Urinary bladder (tissue), 4 donors: ENCODE measurements around the gene PROM1. TPM values are rescaled to one million over a fixed set of nuclear protein-coding genes. Genes with fewer than 3 reads are reported as not detected.

Experiments used
- DNase-seq: peaks from one replicate; pipeline ENCODE4 v3.0.0-alpha.2; 2015; ENCODE audit errors: extremely low spot score
- H3K27ac ChIP-seq: one replicate; pipeline ENCODE4 v1.5.1; 2013; ENCODE audit warnings: low read depth, mild to moderate bottlenecking, moderate library complexity
- H3K36me3 ChIP-seq: one replicate; pipeline ENCODE4 v1.6.1; 2013; ENCODE audit warnings: mild to moderate bottlenecking, moderate library complexity; ENCODE audit not compliant: insufficient read depth
- H3K4me1 ChIP-seq: one replicate; pipeline ENCODE4 v1.6.1; 2013; ENCODE audit warnings: mild to moderate bottlenecking, moderate library complexity; ENCODE audit not compliant: insufficient read depth
- H3K4me3 ChIP-seq: one replicate; pipeline ENCODE4 v1.5.1; 2013; ENCODE audit warnings: low read depth, low read length
- WGBS: extraction: QIAGEN DNeasy Blood & Tissue Kit; methylation state at CpG from one replicate; pipeline ENCODE4 v1.1.7; 2013; 5-methylcytosine and 5-hydroxymethylcytosine counted together
- polyA plus RNA-seq: library from polyadenylated mRNA; stranded (reverse); fragments of 200-250 nt; gene quantifications from one replicate; pipeline ENCODE4 v1.2.3, GENCODE V29; 2013
- total RNA-seq: library from RNA; depleted of rRNA; stranded (reverse); fragments of >200 nt; gene quantifications from one replicate; pipeline ENCODE4 v1.2.3, GENCODE V29; 2014
- donor health status: healthy with polysubstance abuse.
- donor health status: healthy.

The PROM1 gene
- total and polyA plus RNA-seq, 2 donors = 13.5 to 30.5 TPM

DNA sequence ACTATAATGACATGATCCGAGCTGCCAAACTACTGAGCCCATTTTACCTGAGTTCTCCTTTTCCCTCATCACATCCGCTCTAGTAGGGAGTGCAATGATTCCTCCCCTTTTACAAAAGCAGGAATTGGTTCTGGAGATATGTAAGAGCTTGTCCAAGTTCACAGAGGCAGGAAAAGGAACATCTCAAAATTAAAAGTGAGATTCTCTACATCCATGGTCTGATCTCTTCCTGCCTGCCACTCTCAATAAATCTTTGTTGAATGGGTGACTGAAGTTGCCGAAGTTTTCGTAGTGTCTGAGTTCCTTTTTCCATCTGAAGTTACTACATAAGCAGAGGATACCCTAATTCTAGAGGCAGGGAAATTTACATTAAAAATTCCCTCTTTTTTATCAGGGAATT is 145.2 kb downstream of the PROM1 start, which contains the start of gene FGFBP1:
Gene FGFBP1, minus strand, starts transcription at position 101 of the 400 bp plus-strand sequence. CDS start 2,108 bp downstream, outside the sequence.
- no peak within 1 kb of the TSS for H3K27ac ChIP-seq
- 57% methylated on average over 4 of the region's 4 CpGs for WGBS
- H3K4me3 ChIP-seq = no peak within 1 kb of the TSS
- no peaks in the 10 kb centered on the region for H3K36me3 ChIP-seq
- H3K4me1 ChIP-seq = no peaks in the 10 kb centered on the region
- no peak for DNase-seq

DNA sequence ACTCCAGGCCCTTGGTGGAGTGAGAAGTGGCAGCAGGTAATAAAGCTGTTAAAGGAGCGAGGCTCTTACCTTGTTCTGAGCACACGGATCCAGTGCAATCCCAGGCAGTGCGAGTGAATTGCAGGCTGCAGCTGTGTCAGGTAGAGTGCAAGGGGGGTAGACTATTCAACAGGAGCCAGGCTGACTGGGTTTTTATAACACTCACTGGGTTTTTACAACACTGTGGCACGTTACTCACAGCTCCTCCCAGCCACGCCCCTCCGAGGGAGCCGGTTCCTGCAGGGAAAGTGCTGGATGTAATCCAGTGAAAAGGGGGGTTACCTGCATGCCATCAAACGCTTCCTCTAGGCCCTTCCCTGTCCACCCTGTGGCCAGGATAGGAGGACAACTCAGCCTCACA is 145.6 kb downstream of the PROM1 start:
- 20% methylated on average over 8 of the region's 8 CpGs for WGBS
- Histone ChIP-seq H3K27ac (no peak overlapping the region), H3K4me1 (no peaks in the 10 kb centered on the region), H3K36me3 (no peaks in the 10 kb centered on the region), H3K4me3 (no peak overlapping the region)
- no peak for DNase-seq

DNA sequence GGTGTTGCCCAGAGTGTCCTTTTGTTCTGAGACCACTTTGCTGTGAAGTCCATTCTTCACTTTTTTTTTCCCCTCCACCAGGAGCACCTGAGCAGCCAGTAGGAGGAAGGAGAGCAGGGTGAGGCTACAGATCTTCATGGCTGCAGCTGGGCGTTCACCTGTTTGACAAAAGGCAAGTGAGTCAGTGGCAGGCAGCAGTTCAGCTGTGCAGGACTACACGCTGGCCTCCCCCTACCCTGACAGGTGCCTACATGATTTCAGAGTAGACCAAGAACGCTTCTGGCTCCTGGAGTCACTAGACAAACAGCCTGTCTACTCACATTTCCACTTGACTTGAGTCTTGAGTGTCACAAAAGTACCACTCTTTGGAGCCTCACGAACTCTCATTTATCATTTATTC is 147.3 kb downstream of the PROM1 start:
- Histone ChIP-seq H3K4me3 (no peak overlapping the region), H3K4me1 (no peaks in the 10 kb centered on the region), H3K27ac (no peak overlapping the region), H3K36me3 (no peaks in the 10 kb centered on the region)
- no peak for DNase-seq
- 80% methylated on average over 4 of the region's 4 CpGs for WGBS

DNA sequence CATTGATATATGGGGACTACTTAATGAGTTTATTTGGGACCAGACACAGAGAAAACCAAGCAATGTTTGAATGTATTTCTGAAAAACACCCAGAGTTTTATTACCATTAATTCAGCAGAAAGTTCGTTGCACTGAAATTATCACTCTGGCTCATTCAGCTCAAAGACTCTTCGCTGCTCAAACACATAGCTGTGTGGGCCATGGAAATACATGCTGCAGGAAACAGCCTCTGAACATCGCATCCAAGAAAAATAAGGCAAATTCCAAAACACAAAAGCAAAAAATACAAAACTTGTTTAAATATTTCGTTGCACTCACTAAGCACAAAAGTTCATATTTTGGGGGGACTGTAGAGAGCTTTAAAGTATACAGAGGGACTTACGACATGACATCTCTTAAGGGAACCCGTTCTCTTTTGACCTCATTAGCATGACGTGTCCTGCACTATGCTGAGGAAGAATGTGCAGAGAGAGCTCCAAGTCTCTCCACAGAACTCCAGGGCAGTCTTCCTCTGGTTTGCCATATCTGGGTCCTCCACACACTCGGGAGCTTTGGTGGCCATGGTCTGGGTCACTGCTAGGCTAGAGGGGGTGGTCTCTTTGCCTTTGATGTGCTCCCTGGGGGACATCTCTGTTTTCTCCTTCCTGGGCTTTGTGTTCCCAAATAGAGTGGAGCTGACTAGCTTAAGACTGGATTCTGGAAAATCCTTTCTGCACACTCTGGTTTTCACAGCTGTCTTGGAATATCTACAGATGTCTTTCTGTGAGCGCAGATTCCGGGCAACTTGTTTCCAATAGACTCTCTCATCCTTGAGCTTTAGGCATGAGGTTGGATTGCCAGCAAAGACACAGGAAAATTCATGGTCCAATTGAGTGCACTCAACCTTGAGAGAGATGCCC is 148.1 kb downstream of the PROM1 start:
- Histone ChIP-seq H3K4me3 (no peak overlapping the region), H3K4me1 (no peaks in the 10 kb centered on the region), H3K27ac (no peak overlapping the region), H3K36me3 (no peaks in the 10 kb centered on the region)
- 83% methylated on average over 10 of the region's 10 CpGs for WGBS
- DNase-seq = no peak

DNA sequence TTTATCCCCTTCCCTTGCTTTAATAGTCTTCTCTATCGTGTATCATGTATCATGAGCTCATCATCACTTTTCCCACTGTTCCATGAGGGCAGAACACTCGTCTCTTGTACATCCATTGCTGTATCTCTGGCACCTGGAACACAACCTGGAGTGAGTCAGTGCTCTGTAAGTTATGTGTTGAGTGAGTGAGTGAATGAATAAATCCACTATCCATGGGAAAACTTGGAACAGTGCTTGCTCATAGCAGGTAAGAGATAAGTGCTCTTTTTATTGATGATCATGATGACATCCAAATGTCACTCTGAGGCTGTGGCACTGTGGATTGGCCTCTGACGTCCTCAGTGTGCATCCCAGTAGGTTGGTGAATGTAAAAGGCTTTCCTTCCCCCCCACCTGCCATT is 149.6 kb downstream of the PROM1 start:
- WGBS = 80% methylated on average over 3 of the region's 3 CpGs
- no peak for DNase-seq

DNA sequence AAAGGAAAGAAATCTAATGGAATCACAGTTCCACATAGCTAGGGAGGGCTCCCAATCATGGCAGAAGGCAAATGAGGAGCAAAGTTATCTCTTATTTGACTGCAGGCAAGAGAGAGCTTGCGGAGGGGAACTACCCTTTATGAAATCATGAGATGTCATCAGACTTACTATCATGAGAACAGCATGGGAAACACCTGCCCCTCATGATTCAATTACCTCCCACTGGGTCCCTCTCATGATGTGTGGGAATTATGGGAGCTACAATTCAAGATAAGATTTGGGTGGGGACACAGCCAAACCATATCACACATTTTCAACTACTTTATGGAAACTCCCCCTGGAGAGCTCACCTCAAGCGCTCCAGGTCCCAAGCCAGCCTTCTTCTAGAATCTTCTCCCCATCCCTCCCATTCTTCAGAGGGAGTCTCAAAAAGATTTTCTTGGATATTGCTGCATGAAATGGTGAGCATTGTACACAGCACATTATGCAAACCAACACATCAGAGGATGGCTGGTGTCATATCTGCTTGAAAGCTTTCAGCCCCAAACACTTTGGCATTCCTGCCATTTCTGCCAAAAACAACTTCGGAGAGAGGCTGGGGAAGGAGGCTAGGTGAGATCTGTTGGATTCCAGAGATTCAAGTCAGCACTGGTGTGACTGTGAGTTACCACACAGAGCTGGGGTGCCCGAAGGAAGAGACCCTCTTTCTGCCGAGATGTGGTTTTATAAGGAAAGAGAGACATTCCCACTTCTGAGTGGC is 152.2 kb downstream of the PROM1 start:
- no peak overlapping the region for H3K27ac ChIP-seq
- WGBS = 91% methylated on average over 5 of the region's 5 CpGs
- no peaks in the 10 kb centered on the region for H3K4me1 ChIP-seq
- H3K4me3 ChIP-seq = no peak overlapping the region
- no peaks in the 10 kb centered on the region for H3K36me3 ChIP-seq
- no peak for DNase-seq

More for the DNA sequence above, 149.6 kb downstream of the PROM1 start:
- no peak overlapping the region for H3K4me3 ChIP-seq
- H3K27ac ChIP-seq = no peak overlapping the region
- no peaks in the 10 kb centered on the region for H3K4me1 ChIP-seq
- H3K36me3 ChIP-seq = no peaks in the 10 kb centered on the region

DNA sequence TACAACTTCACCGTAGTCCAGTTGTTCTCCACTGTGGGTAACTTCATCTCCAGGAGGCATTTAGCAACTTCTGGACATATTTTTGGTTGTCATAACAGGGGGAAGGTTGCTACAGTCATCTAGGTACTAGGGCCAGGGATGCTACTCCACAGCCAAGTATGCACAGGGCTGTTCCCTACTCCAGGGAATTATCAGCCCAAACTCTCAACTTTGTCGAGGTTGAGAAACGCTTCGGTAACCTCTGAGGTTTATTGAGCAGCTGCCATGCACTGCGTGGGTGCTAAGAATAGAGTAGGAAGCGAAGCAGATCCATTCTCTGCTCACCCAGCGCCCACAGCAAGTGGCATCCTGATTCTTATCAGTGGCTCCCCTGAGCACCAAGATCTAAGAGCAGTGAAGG is 153.5 kb downstream of the PROM1 start:
- Histone ChIP-seq H3K27ac (no peak overlapping the region), H3K36me3 (no peaks in the 10 kb centered on the region), H3K4me3 (no peak overlapping the region), H3K4me1 (no peaks in the 10 kb centered on the region)
- WGBS = 69% methylated on average over 7 of the region's 7 CpGs
- no peak for DNase-seq

DNA sequence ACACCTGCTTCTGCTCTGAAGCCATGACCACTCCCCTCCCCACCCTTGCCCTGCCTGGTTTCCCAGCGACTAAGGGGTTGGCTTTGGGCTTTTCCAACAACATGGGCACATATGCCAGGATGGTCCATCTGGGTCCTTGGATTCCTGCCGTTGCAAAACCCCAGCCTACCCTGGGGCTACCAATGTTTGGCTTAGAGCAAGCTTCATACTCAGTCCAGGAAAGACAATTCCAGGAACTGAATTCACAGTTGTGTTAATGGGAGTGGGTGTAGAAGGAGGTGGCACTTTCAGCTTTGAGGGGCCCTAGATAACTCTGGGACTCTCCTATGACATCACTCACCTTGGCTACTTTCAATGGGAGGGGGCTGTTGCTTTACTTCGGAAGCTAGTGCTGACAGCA is 154.3 kb downstream of the PROM1 start:
- 65% methylated on average over 3 of the region's 3 CpGs for WGBS
- Histone ChIP-seq H3K36me3 (no peaks in the 10 kb centered on the region), H3K27ac (no peak overlapping the region), H3K4me3 (no peak overlapping the region), H3K4me1 (no peaks in the 10 kb centered on the region)
- no peak for DNase-seq

DNA sequence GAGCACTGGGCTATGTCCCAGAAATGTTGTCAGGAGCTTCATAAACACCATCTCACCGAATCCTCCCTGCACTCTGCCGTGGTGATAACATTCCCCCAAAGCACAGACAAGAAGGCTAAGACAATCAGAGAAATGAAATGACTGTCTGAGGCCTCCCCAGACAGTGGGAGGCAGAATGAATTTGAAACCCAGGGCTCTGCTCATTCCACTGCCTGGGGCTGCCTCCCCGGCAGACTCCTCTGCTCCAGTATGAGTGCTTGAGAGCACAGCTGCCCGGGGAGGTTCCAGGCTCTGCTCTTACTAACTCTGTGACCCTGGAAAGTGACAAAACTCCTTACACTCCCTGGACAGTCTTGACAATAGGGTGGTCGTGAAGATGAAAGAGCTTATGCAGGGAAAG is 154.9 kb downstream of the PROM1 start:
- 52% methylated on average over 5 of the region's 5 CpGs for WGBS
- H3K4me1 ChIP-seq = no peaks in the 10 kb centered on the region
- DNase-seq = no peak
- H3K4me3 ChIP-seq = no peak overlapping the region
- H3K27ac ChIP-seq = no peak overlapping the region
- no peaks in the 10 kb centered on the region for H3K36me3 ChIP-seq

DNA sequence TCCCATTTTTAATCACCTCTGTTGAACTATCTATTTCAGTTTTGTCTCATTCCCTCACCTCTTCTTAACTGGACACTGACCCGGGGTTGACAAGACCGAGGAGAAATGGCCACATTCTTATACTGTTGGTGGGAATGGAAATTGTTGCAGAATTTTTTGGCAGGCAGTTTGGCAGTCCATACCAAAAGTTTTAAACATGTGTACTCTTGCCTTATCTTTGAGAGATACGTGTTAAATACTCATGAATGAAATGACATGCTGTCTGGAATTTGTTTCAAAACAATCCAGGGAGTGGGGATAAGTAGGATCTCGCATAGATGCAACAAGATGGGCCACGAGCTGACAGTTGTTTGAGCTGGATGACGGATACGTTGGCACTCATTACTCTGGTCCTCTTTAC is 157.3 kb downstream of the PROM1 start:
- WGBS = 36% methylated on average over 7 of the region's 7 CpGs
- Histone ChIP-seq H3K4me3 (no peak overlapping the region), H3K4me1 (no peaks in the 10 kb centered on the region), H3K27ac (no peak overlapping the region), H3K36me3 (no peaks in the 10 kb centered on the region)
- no peak for DNase-seq

DNA sequence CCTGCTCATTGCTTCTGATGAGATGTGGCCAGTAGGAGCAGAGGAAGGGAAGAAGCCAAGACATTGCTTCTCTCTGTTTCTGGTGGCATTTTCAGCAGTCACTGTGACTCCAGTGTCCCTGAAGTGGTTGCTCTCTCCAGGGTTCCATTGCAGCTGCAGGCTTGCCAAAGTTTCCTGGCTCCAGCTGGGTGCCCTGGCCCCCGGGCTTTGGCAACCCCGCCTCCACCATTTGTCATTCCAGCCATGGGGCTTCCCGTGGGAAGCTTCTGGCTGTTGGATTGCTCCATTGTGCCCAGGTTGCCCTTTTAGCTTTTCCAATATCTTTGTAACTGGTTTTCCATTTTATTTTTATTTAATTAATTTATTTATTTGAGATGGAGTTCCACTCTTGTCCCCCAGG is 158.0 kb downstream of the PROM1 start:
- H3K27ac ChIP-seq = no peak overlapping the region
- WGBS = 76% methylated on average over 3 of the region's 3 CpGs

DNA sequence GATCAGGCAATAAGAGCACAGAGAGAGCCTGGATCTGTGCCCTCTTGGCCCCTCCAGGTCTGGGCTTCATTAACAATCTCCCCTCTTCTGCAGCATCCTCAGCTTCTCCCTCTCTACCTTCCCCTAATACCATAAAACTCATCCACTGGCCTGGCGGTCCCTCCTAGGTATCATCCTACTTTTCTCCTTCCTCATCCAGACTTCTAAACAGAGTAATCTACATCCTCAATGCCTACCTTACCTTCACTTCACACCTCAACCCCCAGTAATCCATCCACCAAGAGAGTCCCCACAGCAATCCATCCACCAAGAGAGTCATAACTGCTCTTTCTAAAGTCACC is 162.3 kb downstream of the PROM1 start:
- no peak overlapping the region for H3K4me3 ChIP-seq
- H3K36me3 ChIP-seq = no peaks in the 10 kb centered on the region
- WGBS = 100% methylated on average over 1 of the region's 1 CpG
- no peak overlapping the region for H3K27ac ChIP-seq
- DNase-seq = no peak
- no peaks in the 10 kb centered on the region for H3K4me1 ChIP-seq

More for the DNA sequence above, 158.0 kb downstream of the PROM1 start:
- DNase-seq = no peak
- Histone ChIP-seq H3K4me3 (no peak overlapping the region), H3K36me3 (no peaks in the 10 kb centered on the region), H3K4me1 (no peaks in the 10 kb centered on the region)

DNA sequence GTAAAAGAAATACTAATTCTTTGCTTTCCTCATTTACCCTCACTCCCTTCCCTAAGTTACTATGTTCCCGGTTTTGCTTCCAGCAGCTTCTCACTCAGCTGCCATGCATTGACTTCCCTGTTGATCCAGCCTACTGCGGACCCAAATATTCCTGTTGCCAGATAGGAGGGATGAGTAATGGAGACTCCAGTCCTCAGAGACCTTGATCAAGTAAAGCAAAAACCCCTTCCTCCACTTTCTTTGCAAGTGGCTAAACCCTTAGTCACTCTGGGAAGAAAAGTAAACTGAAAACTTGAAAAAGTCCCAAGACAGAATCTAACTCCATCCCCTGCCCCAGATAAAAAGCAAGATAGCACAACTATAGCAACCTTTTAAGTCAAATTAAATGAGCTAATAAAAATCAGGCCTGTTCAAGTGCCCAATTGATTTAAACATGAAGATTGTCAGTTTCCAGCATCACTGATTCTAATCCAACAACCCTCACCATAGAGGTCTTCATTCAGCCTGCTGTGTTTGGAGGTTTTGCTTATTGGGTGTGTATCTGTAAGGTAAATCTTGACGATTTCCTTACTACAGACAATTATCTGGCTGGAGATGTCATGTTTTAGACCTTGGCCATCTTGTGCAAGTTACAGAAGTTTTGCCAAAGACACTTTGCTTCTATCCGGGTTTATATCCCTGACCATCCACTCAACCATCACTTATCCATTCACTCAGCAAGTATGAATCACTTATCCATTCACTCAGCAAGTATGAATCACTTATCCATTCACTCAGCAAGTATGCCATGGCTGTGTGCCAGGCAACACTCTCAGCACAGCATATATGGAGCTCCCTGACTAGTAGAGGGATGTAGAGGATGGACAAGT is 162.9 kb downstream of the PROM1 start:
- H3K4me3 ChIP-seq = no peak overlapping the region
- no peak overlapping the region for H3K27ac ChIP-seq
- no peaks in the 10 kb centered on the region for H3K36me3 ChIP-seq
- WGBS = 37% methylated on average over 4 of the region's 4 CpGs
- no peak for DNase-seq
- H3K4me1 ChIP-seq = no peaks in the 10 kb centered on the region
